Activated naive CD4-positive, alpha-beta T cell treated with anti-CD3 and anti-CD28 coated beads, Interleukin-2, amount 50 U/mL, for 72 hours (primary cell): ENCODE results near the gene RELN. TPM values are rescaled to one million over a fixed set of nuclear protein-coding genes. Genes with fewer than 3 reads are reported as not detected.

Experiments used
- ATAC-seq, 2 donors: fragments of 150-1000 bp; cut with Tn5 transposase; 2 replicates each; pipeline ENCODE4 v1.10.0; 2021; ENCODE audit warnings: mild to moderate bottlenecking in 2 of 2, moderate library complexity in 2 of 2
- DNase-seq, 2 donors: peaks; one replicate each; pipeline ENCODE4 v3.0.0; 2021 to 2022; ENCODE audit warnings: low spot score in 2 of 2
- H3K27ac Mint-ChIP-seq, 2 donors: one replicate each; pipeline ENCODE4 v1.8.0; 2022; ENCODE audit warnings: mild to moderate bottlenecking in 2 of 2, mixed read lengths in 2 of 2
- H3K36me3 Mint-ChIP-seq, 2 donors: one replicate each; pipeline ENCODE4 v1.8.0; 2022; ENCODE audit warnings: mixed read lengths in 2 of 2
- H3K9me3 Mint-ChIP-seq, 2 donors: one replicate each; pipeline ENCODE4 v1.8.0; 2022; ENCODE audit warnings: mixed read lengths in 2 of 2
- total RNA-seq, 2 donors: library from RNA; stranded (reverse); gene quantifications; one replicate each; pipeline ENCODE4 v1.2.3, GENCODE V29; 2022

The RELN gene
- total RNA-seq, 2 donors from 2014 or later = not detected

DNA sequence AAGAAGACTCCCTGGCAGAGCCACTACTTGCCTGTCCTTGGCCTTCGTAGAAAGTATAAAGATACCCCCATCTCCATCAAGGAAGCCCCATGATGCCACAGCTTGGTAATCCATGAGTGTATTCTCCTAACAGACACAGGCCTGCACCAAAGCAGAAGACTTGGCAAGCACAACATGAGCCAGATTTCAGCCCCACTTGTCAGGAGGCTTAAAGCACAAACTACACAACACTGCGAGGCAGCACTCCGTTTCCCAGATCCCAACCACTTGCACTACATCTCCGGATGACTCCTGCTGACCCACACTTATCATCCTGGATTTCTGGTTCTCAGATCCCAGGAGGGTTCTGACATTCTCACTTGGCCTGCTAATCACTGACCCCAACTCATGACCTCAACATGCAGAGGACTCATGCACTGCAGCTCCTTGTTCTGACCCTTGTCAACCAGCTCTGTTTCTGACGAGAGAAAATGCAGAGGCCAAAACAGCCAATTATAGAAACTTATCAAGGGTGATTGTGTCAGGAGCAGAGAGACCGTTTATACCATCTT is 100.8 kb downstream of the RELN start:
- Mint-ChIP-seq H3K36me3 (no peaks in the 10 kb centered on the region), H3K27ac (no peak overlapping the region), H3K9me3 (no peaks in the 10 kb centered on the region)
- ATAC-seq (no peak), DNase-seq (no peak)

DNA sequence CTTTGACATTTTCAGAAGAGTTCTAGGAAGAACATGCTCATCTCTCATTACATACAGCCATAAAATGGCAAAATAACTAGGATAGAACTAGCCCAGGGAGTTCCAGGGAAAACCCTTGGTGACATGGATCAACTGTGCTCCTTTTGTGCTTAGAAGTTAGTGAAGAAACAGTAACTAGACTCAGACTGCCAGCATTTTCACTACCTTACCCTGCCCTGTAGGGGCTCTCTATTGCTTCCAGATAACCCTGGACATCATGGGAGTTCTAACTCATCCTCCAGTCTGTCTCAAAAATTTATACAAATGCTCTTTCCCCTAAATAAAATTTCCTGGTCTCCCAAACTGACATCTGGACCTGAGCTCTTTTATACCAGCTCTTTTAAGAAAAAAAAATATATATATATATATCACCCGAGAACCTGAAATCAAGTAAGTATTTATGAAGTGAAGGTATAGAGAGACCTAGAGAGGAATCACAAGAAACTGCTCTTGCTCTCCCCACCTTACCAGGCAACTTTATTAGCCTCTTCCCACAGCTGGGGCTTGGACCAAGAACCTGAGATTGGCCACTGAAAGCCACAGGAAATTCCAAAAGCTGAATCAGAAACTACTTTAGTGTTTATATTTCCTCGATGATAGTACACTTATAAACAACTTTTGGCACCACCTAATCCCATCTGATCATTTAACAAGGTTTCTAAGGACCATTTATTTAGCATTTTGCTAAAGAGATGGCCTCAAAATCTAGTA is 101.4 kb downstream of the RELN start:
- no peak for ATAC-seq
- Mint-ChIP-seq H3K36me3 (no peaks in the 10 kb centered on the region), H3K27ac (no peak overlapping the region), H3K9me3 (no peaks in the 10 kb centered on the region)
- DNase-seq = no peak

DNA sequence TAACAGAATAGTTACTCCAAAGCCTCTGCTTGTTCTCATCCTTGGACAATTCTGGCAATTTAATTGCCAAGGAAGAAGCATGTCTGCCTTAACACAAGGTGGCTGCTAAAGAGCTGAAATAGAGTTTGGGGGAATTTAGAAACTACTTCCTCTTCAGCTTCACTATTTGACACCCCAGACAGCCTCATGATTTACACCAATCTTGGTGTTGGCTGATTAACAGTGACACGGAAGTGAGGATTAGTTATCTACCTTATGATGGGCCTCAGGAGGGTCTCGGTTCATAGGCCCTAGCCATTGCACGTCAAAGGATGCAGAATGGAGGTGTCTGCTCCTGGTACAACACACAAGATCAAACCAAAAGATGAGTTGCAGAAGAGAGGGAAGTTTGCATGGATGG is 102.4 kb downstream of the RELN start:
- H3K27ac Mint-ChIP-seq = no peak overlapping the region
- DNase-seq (no peak), ATAC-seq (no peak)
- no peaks in the 10 kb centered on the region for H3K9me3 Mint-ChIP-seq
- no peaks in the 10 kb centered on the region for H3K36me3 Mint-ChIP-seq

DNA sequence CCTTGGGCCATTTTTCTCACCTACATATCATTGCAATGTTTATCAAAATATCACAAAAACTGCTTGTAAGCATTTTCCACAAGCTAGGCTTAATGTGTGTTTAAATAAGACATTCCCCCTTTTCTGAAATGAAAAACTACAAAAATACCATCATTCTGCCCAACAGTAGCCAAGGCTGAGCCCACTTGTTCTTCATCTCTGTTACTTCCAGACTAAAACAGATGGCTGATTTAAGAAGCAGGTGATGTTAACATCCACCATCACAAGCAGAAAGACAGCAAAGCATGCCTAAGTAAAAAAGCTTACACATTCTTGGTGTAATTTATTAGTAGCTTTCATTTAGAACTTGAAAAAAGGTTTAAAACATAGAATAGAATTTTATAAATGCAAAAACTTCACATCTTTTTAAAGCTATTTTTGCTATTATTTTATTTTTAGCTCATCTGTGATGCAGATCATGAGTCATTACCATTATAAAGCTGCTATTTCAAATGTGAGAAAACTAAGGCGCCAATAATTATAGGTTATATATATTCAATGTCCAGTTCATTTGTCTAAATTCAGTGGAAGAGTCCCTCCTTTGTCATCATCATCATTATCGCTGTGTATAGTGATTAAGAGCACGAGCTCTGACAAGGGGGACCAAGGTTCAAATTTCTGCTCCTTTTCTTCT is 109.4 kb downstream of the RELN start:
- Mint-ChIP-seq H3K9me3 (peaks cover 0 to 8% of the 10 kb centered on the region in 2 donors), H3K36me3 (no peaks in the 10 kb centered on the region), H3K27ac (no peak overlapping the region)
- DNase-seq (no peak), ATAC-seq (no peak)

DNA sequence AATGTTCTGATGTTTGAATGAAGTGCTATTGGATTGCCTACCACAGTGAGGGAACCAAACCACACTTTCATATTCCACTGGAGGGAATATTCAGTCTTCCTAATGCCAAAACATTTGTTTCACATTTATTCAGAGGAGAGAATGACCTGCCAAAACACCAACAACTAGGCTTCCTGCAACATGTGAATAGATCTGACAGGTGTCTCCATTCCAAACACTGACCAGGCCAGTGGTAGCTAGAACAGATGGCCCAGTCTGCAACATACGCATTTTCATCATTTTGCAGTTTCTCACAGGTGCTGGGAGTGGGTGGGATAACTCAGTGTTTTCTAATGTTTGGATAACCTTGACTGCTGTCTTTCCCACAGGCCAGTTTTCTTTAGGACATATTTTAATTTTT is 110.0 kb downstream of the RELN start:
- DNase-seq = no peak
- Mint-ChIP-seq H3K9me3 (peaks cover 0 to 8% of the 10 kb centered on the region in 2 donors), H3K27ac (no peak overlapping the region), H3K36me3 (no peaks in the 10 kb centered on the region)
- no peak for ATAC-seq

DNA sequence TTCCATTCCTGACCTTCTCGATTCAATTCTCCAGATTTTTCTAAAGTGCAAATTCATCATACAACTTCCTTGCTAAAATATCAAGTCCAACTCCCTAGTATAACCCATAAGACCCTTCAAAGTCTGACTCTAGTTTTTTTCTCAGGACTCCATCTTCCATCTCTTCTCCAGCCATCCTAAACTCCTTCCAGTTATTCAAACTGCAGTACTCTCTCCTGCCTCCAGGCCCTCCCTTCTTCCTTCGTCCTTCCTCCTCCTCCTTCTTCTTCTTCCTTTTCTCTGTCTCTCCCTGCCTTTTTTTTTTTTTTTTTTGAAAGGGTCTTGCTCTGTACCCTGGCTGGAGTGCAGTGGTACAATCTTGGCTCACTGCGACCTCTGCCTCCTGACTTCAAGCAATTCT is 111.9 kb downstream of the RELN start:
- Mint-ChIP-seq H3K9me3 (peaks cover 0 to 8% of the 10 kb centered on the region in 2 donors), H3K36me3 (no peaks in the 10 kb centered on the region), H3K27ac (no peak overlapping the region)
- DNase-seq = no peak
- no peak for ATAC-seq

DNA sequence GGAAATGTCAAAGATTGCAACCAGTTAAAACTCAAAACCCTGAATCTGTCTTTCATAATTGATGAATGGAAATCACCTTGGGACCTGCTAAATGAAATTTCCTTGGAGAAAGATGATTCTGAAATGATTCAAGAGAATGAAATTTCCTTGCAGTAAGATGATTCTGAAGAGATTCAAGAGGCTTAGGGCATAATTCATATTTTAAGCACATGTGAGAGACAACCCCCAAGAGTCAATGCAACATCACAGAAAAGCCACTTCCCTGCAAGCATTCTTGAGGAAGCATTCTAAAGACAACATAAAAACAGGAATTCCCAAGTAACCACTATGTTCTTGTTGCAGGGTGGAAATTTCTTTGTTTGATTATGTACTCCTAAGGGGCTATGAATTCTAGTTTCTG is 113.7 kb downstream of the RELN start:
- DNase-seq (no peak), ATAC-seq (no peak)
- peaks cover 3 to 12% of the 10 kb centered on the region in 2 donors for H3K9me3 Mint-ChIP-seq
- H3K36me3 Mint-ChIP-seq = peaks cover 0 to 5% of the 10 kb centered on the region in 2 donors
- no peak overlapping the region for H3K27ac Mint-ChIP-seq

DNA sequence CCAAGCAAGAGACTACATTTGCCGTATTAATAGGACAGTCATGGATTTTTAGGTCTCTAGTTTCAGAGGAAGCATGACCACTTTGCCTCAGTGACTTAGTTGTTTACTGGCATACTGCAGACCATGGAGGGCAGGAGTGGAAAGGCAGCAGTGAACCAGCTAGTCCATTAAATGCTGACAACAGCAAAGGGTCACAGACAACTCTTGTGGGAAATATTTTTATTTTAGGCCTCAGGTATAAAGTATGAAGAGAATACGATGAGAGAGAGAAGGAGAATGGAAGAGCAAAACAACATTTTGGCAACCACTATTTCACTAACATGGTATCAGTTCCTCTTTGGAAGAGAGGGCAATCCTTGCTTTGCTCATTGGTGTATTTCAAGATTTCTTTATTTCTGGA is 118.0 kb downstream of the RELN start:
- DNase-seq (no peak), ATAC-seq (no peak)
- H3K27ac Mint-ChIP-seq = no peak overlapping the region
- H3K36me3 Mint-ChIP-seq = peaks cover 0 to 5% of the 10 kb centered on the region in 2 donors
- peaks cover 3% of the 10 kb centered on the region in 2 donors for H3K9me3 Mint-ChIP-seq

DNA sequence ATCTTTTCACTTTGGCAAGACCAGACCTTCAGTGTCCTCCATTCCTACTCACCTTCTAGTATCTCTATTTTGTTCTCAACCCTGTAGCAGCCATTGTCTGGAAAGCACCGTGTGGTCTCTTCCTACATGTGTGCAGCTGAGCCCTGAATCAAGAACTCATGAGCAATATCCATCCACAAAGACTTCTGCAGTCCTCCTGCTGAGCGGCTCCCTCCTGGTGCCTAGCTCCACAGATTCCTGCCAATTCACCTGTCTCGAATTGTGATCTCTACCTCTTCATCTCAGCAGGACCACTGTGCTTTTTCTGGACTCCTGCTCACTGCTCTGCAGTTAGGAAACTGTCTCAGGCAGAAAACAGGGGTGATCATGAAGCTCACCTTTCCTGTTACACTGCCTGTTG is 118.8 kb downstream of the RELN start:
- H3K27ac Mint-ChIP-seq = no peak overlapping the region
- H3K9me3 Mint-ChIP-seq = peaks cover 3% of the 10 kb centered on the region in 2 donors
- DNase-seq = no peak
- H3K36me3 Mint-ChIP-seq = peaks cover 0 to 5% of the 10 kb centered on the region in 2 donors
- no peak for ATAC-seq

DNA sequence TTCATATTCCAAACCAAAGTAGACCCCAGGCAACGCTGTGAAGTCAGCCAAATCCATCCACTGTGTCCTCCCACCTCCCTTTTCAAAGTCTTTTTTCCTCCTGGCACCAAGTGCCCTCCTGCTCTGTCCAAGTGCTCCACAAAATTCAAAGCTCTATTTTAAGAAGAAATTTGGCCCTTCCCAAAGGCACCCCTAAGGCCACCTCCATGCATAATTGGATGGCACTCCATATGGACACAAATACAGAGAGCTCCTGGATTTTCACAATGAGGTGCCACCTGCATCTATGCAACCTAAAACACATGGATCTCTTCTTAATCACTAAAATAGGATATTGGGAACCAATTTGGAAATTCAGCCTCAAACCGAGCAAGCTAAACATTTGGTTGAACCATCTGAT is 121.6 kb downstream of the RELN start:
- H3K9me3 Mint-ChIP-seq = peaks cover 3% of the 10 kb centered on the region in 2 donors
- DNase-seq (no peak), ATAC-seq (no peak)
- no peak overlapping the region for H3K27ac Mint-ChIP-seq
- H3K36me3 Mint-ChIP-seq = peaks cover 0 to 5% of the 10 kb centered on the region in 2 donors

DNA sequence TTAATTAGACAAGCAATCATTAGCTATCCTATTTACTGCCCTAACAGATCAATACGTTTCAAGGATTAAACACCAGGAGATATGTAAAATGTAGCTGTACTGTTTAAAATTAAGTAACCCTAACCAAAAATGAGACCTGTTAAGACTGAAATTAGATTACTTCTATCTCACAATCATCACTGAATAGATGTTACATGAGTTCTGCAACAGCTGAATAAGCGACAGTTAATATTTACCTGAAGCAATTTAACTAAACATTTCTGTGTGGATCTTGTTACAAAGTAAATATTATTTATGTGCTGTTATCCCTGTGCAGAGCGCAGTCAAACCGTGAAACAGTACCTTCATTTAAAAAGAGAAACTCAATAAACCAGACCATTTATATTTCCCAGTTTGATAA is 122.5 kb downstream of the RELN start:
- no peak for ATAC-seq
- Mint-ChIP-seq H3K9me3 (peaks cover 3% of the 10 kb centered on the region in 2 donors), H3K36me3 (peaks cover 0 to 5% of the 10 kb centered on the region in 2 donors), H3K27ac (no peak overlapping the region)
- no peak for DNase-seq

DNA sequence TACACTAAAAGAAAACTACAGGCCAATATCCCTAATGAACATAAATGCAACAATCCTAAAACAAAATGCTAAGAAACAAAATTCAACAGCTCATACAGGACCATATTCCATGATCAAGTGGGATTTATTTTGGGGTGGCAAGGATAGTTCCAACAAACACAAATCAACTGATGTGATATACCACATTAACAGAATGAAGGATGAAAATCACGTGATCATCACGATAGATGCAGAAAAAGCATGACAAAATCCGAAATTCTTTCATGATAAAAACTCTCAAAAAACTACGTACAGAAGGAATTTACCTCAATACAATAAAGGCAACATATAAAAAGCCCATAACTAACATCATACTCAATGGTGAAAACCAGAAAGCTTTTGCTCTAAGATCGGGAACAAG is 124.0 kb downstream of the RELN start:
- ATAC-seq = no peak
- H3K9me3 Mint-ChIP-seq = no peaks in the 10 kb centered on the region

DNA sequence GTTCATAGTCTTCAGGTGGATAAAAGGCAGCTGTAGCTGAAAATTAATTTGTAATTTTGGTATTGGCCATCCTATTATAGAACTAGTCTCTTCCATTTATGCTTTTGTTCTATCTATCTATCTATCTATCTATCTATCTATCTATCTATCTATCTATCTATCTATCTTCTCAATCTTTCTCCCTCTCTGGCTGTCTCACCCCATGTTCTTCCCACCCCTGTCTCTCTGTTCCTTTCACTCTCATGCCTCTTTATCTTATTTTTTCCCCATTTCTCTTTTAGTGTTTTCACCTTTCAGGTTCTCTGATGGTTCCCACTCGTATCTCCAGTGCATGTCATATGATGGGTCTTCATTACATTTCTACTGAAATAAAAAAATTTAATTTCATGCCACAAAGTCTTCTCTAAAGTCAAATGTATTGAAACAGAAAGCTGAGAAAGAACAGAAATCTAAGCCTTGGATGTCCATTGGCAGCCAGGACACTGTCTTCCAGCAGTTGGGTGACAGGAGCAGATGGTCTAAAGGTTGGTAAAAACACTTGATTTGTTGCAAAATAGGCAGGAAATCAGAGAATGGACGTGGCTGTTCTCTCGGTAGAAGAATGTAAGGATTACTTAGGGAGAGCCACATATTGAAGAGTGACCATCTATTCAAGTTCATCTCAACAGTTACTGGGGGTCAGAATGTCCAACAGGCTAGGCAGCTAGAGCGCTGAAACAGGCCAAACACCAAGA is 127.0 kb downstream of the RELN start:
- Mint-ChIP-seq H3K36me3 (no peaks in the 10 kb centered on the region), H3K27ac (no peak overlapping the region), H3K9me3 (no peaks in the 10 kb centered on the region)
- ATAC-seq (no peak), DNase-seq (no peak)

More for the DNA sequence above, 124.0 kb downstream of the RELN start:
- no peak overlapping the region for H3K27ac Mint-ChIP-seq
- H3K36me3 Mint-ChIP-seq = no peaks in the 10 kb centered on the region
- DNase-seq = no peak

DNA sequence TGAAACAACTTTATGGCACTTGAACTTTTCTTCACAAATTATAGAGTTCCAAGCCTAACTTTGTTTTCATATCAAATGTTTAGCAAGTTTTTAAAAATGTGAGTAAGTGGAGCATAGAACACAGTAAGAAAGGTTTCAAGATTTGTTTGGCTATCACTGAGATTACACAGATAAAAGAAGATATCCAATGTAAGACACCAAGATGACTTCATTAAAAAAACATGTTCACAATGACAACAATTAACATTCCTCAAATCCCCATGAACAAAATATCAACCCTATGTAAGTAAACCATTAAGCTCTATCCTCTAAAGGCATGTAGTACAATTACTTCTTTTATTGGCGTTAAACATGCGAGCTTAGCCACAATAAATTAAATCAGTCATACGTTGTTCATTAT is 129.7 kb downstream of the RELN start:
- DNase-seq (no peak), ATAC-seq (no peak)
- H3K36me3 Mint-ChIP-seq = no peaks in the 10 kb centered on the region
- no peak overlapping the region for H3K27ac Mint-ChIP-seq
- H3K9me3 Mint-ChIP-seq = no peaks in the 10 kb centered on the region

DNA sequence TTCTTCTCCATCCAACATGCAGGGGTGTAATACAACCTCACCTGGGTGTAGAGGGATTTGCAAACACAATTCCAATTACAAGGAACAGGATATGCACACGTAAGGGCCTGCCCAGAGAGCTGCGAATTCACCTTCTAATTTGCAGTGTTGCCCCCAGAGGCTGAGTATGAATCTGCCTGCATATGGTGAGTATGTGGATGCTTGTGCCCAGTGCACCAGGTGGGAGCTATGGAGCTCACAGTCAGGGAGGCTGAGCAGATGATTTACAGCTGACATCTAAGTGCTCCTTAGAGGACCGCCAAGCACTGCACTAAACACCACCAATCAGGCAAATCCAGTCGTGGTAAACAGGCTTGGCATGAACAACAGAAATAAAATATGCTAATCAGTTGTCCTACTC is 132.0 kb downstream of the RELN start:
- Mint-ChIP-seq H3K27ac (no peak overlapping the region), H3K36me3 (no peaks in the 10 kb centered on the region), H3K9me3 (no peaks in the 10 kb centered on the region)
- DNase-seq (no peak), ATAC-seq (no peak)

DNA sequence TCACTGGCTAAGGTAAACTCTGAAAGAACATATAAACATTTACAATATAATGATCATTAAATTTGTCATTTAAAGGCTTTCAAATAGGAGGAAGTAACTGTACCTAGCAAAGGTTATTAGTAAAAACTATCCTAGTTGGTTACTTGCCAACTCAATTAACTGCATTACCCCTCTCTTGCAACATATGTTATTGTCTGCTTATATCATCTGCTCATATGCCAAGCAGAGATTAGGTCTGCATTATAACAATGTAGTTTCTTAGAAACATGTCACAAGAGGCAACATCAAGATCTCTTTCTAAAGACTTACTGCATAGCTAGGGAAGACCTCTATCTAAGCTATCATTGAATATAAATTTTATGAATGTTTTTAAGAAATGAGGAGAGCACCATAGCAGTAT is 132.5 kb downstream of the RELN start:
- ATAC-seq (no peak), DNase-seq (no peak)
- Mint-ChIP-seq H3K9me3 (no peaks in the 10 kb centered on the region), H3K36me3 (no peaks in the 10 kb centered on the region), H3K27ac (no peak overlapping the region)

DNA sequence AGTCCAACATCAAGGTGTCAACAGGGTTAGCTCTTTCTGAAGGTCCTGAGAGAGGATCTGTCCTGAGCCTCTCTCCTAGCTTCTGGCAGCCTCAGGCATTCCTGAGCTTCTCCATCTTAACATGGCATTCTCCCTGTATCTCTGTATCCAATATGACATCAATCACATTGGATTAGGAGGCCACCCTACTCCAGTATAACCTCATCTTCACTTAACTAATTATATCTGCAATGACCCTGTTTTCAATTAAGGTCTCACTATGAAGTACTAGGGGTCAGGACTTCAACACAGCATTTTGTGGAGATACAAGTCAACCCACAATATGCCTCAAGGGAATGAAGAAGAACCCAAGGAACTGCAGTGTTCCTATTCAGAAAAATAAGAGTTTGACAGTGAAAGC is 133.8 kb downstream of the RELN start:
- Mint-ChIP-seq H3K9me3 (peaks cover 0 to 10% of the 10 kb centered on the region in 2 donors), H3K36me3 (no peaks in the 10 kb centered on the region), H3K27ac (no peak overlapping the region)
- no peak for ATAC-seq
- no peak for DNase-seq
